Measurements from ENCODE around the gene MIOS. TPM values are rescaled to one million over a fixed set of nuclear protein-coding genes. Genes with fewer than 3 reads are reported as not detected.

The MIOS gene
- total and polyA plus RNA-seq, 9 of the 15 experiments (the other 6 are each of a cell fraction or from before 2014, with no cell fraction given) = 7.8 to 47.8 (median 30.6) TPM

- intact Hi-C loops (cut with micrococcal nuclease) = no loop called here
- Histone ChIP-seq H3K4me2 (ENCODE audit: insufficient read depth, low read length) (no peak overlapping the region), H3K27ac (ENCODE audit: extremely low read depth, low read depth, low read length) (no peak overlapping the region), H2AFZ (ENCODE audit: low read depth, low read length) (no peak overlapping the region), H3K27me3 (ENCODE audit: control insufficient read depth in 2 of 2, insufficient read depth in 2 of 2, low read length in 2 of 2) (no peaks in the 10 kb centered on the region), H3K79me2 (ENCODE audit: control insufficient read depth, insufficient read depth, low read length) (peaks cover 16% of the 10 kb centered on the region; the same call in 2 of the 3 replicates), H3K4me1 (replicated peaks in 1 of 2; ENCODE audit: control insufficient read depth in 2 of 2, insufficient read depth in 2 of 2, low read length in 2 of 2) (peaks cover 0 to 6% of the 10 kb centered on the region in 2 experiments; a peak in 2 of 5 replicates), H3K9ac (ENCODE audit: insufficient read depth in 1 of 2, low read depth in 2 of 2, low read length in 2 of 2) (no peak overlapping the region), H3K4me3 (no peak overlapping the region), H3K36me3 (ENCODE audit: control insufficient read depth, insufficient read depth, low read length) (no peaks in the 10 kb centered on the region), H3K9me1 (ENCODE audit: control insufficient read depth, insufficient read depth, low read length) (no peaks in the 10 kb centered on the region), H3K9me3 (replicated peaks; ENCODE audit: control insufficient read depth, insufficient read depth, low read depth, low read length) (no peaks in the 10 kb centered on the region), H4K20me1 (replicated peaks; ENCODE audit: control insufficient read depth, insufficient read depth, low read length) (no peaks in the 10 kb centered on the region)
- CTCF ChIA-PET (ENCODE audit: low intra/inter-chr PET ratio) = no interaction called here
- ATAC-seq (no peak), DNase-seq (ENCODE audit: extremely low read depth in 1 of 4, low spot score in 3 of 4) (no peak), FAIRE-seq (no peak)
- 47% methylated on average over 1 of the region's 1 CpG for WGBS (ENCODE audit: insufficient coverage, low coverage, missing lambda C conversion rate)
- in situ Hi-C loops (cut with MboI) = no loop called here
- no TSS peak for BruUV-seq (replicated peaks)
- POLR2A ChIA-PET = no interaction called here
- TF ChIP-seq RBM22 (IDR thresholded peaks at IDR 0.05; ENCODE audit: low read depth, low read length, poor library complexity, severe bottlenecking) (no peak), MEIS2 (IDR thresholded peaks at IDR 0.05; ENCODE audit: partially characterized antibody) (peak; percentile 61)
Measured at GRCh38 chr7:7652798-7653540, 86.3 kb downstream of the MIOS start.

DNA sequence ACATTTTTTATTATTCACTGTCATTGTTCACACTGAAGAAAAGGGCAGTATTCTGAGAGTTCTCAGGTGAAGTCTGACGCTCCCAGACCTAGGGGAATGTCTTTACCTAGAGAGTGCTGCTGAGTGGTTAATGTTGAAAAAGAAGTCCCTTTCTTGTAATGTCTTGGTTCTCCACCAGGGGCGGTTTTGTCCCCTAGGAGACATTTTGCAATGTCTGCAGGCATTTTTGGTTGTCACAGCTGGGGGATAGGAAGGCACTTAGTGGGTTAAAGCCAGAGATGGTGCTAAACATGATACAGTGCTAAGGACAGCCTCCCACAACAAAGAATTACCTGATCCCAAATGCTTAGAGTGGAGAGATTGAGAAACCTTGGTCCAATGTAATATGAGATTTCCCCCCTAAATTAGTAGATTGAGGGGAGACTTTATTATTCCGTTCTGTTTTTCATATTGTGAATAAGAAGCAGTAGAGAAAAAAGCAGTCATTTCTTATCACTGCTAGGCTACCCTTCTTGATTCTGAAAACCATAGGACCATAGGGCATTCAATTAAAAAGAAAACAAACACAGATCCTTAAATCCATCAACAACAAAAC lies 87.0 kb downstream of the MIOS start:
- 25% methylated on average over 3 of the region's 3 CpGs for WGBS (ENCODE audit: insufficient coverage, low coverage, missing lambda C conversion rate)
- Histone ChIP-seq H4K20me1 (replicated peaks; ENCODE audit: control insufficient read depth, insufficient read depth, low read length) (no peaks in the 10 kb centered on the region), H3K9ac (ENCODE audit: insufficient read depth in 1 of 2, low read depth in 2 of 2, low read length in 2 of 2) (no peak overlapping the region), H3K9me3 (replicated peaks; ENCODE audit: control insufficient read depth, insufficient read depth, low read depth, low read length) (no peaks in the 10 kb centered on the region), H3K36me3 (ENCODE audit: control insufficient read depth, insufficient read depth, low read length) (no peaks in the 10 kb centered on the region), H3K9me1 (ENCODE audit: control insufficient read depth, insufficient read depth, low read length) (no peaks in the 10 kb centered on the region), H3K4me1 (replicated peaks in 1 of 2; ENCODE audit: control insufficient read depth in 2 of 2, insufficient read depth in 2 of 2, low read length in 2 of 2) (peaks cover 0 to 6% of the 10 kb centered on the region in 2 experiments; a peak in 2 of 5 replicates), H3K4me2 (ENCODE audit: insufficient read depth, low read length) (no peak overlapping the region), H3K27ac (ENCODE audit: extremely low read depth, low read depth, low read length) (no peak overlapping the region), H3K79me2 (ENCODE audit: control insufficient read depth, insufficient read depth, low read length) (peaks cover 13% of the 10 kb centered on the region; the same call in 1 of the 3 replicates), H2AFZ (ENCODE audit: low read depth, low read length) (no peak overlapping the region), H3K27me3 (ENCODE audit: control insufficient read depth in 2 of 2, insufficient read depth in 2 of 2, low read length in 2 of 2) (no peaks in the 10 kb centered on the region), H3K4me3 (no peak overlapping the region)
- no TSS peak for BruUV-seq (replicated peaks)
- ATAC-seq = peak; percentile 89
- intact Hi-C loops (cut with micrococcal nuclease) = no loop called here
- CTCF ChIA-PET (ENCODE audit: low intra/inter-chr PET ratio) = interaction anchor here (1.0 kb wide), 1 partner anchor 564 kb away, joined by 3 read pairs; no protein-coding TSS in a partner anchor
- FAIRE-seq = peak; percentile 75
- POLR2A ChIA-PET = interaction anchor here (0.6 kb wide), 1 partner anchor 22 kb away, joined by 4 read pairs; no protein-coding TSS in a partner anchor
- in situ Hi-C loops (cut with MboI) = no loop called here
- peak; percentile 42 to 67 (median 49) for DNase-seq (ENCODE audit: extremely low read depth in 1 of 4, low spot score in 3 of 4)
- TF ChIP-seq, protein P1, sequence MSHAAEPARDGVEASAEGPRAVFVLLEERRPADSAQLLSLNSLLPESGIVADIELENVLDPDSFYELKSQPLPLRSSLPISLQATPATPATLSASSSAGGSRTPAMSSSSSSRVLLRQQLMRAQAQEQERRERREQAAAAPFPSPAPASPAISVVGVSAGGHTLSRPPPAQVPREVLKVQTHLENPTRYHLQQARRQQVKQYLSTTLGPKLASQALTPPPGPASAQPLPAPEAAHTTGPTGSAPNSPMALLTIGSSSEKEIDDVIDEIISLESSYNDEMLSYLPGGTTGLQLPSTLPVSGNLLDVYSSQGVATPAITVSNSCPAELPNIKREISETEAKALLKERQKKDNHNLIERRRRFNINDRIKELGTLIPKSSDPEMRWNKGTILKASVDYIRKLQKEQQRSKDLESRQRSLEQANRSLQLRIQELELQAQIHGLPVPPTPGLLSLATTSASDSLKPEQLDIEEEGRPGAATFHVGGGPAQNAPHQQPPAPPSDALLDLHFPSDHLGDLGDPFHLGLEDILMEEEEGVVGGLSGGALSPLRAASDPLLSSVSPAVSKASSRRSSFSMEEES (CRISPR knock-in tag; IDR thresholded peaks at IDR 0.05) = no peak
- TF ChIP-seq, protein P2, sequence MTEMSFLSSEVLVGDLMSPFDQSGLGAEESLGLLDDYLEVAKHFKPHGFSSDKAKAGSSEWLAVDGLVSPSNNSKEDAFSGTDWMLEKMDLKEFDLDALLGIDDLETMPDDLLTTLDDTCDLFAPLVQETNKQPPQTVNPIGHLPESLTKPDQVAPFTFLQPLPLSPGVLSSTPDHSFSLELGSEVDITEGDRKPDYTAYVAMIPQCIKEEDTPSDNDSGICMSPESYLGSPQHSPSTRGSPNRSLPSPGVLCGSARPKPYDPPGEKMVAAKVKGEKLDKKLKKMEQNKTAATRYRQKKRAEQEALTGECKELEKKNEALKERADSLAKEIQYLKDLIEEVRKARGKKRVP (CRISPR knock-in tag; IDR thresholded peaks at IDR 0.05) = no peak
- TF ChIP-seq CTCF (IDR thresholded peaks at IDR 0.05 in 2 of 3, conservative IDR thresholded peaks at IDR 0.05 in 1 of 3; ENCODE audit: insufficient read depth in 2 of 3, low read depth in 1 of 3, low read length in 3 of 3) = peak; percentile 67 to 72 (median 71)
- 0 out of 3 replicates have a peak, but pooled peaks of 1 of the 2 experiments have one; percentile 27 for TF ChIP-seq CBX3 (IDR thresholded peaks at IDR 0.05; ENCODE audit: borderline replicate concordance in 1 of 2, low read length in 2 of 2)
- no peak for TF ChIP-seq SNRNP70 (optimal IDR thresholded peaks at IDR 0.05; ENCODE audit: low read depth, low read length)
- no peak for TF ChIP-seq NCOA2 (IDR thresholded peaks at IDR 0.05; ENCODE audit: partially characterized antibody in 2 of 2)

Measured in K562 (cell line).